ENCODE results near the gene MUC12.

MUC12 gene

DNA sequence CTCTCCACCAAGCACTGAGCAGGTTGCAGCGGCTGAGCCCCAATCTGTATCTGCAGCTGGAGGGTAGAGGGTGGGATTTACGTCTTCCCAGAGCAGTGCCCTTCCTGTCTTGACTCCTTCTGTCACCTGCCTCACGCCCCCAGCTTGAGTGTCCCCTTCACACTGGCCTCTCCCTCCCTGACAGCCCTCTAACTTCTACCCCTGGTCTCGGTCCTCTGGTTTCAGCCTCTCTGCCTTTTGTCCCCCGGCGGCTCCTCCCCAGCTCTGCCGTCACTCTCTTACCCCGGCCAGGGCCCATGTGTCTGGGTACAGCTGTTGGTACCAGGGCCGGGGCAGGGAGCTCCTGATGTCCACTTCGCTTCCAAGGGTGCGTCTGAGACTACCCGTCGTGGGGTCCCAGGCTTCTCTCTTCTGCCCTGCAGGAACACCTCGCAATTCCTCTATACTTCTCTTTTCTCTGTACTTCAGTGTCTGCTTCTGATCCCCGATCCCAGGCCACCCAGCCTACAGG lies 19.4 kb upstream of the MUC12 start:
- no peak for TF ChIP-seq ZFX (IDR thresholded peaks at IDR 0.05)
- TF ChIP-seq, protein P1, sequence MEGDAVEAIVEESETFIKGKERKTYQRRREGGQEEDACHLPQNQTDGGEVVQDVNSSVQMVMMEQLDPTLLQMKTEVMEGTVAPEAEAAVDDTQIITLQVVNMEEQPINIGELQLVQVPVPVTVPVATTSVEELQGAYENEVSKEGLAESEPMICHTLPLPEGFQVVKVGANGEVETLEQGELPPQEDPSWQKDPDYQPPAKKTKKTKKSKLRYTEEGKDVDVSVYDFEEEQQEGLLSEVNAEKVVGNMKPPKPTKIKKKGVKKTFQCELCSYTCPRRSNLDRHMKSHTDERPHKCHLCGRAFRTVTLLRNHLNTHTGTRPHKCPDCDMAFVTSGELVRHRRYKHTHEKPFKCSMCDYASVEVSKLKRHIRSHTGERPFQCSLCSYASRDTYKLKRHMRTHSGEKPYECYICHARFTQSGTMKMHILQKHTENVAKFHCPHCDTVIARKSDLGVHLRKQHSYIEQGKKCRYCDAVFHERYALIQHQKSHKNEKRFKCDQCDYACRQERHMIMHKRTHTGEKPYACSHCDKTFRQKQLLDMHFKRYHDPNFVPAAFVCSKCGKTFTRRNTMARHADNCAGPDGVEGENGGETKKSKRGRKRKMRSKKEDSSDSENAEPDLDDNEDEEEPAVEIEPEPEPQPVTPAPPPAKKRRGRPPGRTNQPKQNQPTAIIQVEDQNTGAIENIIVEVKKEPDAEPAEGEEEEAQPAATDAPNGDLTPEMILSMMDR (conservative IDR thresholded peaks at IDR 0.05) = no peak
- H3K27ac ChIP-seq = no peak overlapping the region

DNA sequence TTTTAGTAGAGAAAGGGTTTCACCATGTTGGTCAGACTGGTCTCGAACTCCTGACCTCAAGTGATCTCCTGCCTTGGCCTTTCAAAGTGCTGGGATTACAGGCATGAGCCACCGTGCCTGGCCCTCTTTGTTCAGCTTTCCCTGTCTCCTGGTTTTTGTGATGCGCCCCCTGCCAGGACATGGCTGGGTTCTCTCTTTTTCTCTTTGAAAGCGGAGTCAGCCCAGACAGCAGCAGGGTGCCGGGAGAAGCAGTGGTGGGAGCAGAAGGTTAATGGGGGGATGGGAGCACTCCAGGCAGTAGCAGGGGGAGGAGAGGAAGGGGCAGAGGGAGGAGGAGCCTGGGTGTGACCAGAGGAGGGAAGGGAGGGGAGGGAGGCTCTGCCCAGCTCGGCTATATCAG lies 18.2 kb upstream of the MUC12 start:
- TF ChIP-seq, protein P1 (conservative IDR thresholded peaks at IDR 0.05) = no peak
- TF ChIP-seq ZFX (IDR thresholded peaks at IDR 0.05) = no peak

DNA sequence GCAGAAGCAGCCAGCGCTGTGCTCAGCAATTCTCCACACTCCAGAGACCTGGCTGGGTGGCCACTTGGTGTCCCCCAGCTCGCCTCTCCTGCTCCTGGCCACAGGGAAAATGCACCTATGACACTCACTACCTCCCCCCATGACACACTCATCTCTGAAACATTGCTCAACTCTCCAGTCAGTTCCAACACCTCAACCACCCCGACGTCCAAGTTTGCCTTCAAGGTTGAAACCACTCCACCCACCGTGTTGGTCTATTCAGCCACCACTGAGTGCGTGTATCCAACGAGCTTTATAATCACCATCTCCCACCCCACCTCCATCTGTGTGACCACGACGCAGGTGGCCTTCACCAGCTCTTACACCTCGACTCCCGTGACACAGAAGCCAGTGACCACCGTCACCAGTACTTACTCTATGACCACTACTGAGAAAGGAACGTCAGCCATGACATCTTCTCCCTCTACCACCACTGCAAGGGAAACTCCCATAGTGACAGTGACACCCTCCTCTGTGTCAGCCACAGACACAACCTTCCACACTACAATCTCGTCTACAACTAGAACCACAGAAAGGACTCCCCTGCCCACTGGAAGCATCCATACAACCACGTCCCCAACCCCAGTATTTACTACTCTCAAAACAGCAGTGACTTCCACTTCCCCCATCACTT lies 17.3 kb upstream of the MUC12 start:
- H3K27ac ChIP-seq = no peak overlapping the region

More for the DNA sequence above, 18.2 kb upstream of the MUC12 start:
- H3K27ac ChIP-seq = no peak overlapping the region

DNA sequence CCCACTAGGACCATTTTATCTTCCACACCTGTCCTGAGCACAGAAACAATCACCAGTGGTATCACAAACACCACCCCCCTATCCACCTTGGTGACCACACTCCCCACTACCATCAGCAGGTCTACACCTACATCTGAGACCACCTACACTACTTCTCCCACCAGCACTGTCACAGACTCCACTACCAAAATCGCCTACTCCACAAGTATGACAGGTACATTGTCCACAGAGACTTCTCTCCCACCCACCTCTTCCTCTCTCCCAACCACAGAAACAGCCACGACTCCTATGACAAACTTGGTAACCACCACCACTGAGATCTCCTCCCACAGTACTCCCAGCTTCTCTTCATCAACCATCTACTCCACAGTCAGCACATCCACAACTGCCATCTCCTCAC lies 16.7 kb upstream of the MUC12 start:
- TF ChIP-seq, protein P1 (conservative IDR thresholded peaks at IDR 0.05) = no peak
- no peak for TF ChIP-seq ZFX (IDR thresholded peaks at IDR 0.05)
- H3K27ac ChIP-seq = no peak overlapping the region

More for the DNA sequence above, 17.3 kb upstream of the MUC12 start:
- TF ChIP-seq ZFX (IDR thresholded peaks at IDR 0.05) = no peak
- TF ChIP-seq, protein P1 (conservative IDR thresholded peaks at IDR 0.05) = no peak

DNA sequence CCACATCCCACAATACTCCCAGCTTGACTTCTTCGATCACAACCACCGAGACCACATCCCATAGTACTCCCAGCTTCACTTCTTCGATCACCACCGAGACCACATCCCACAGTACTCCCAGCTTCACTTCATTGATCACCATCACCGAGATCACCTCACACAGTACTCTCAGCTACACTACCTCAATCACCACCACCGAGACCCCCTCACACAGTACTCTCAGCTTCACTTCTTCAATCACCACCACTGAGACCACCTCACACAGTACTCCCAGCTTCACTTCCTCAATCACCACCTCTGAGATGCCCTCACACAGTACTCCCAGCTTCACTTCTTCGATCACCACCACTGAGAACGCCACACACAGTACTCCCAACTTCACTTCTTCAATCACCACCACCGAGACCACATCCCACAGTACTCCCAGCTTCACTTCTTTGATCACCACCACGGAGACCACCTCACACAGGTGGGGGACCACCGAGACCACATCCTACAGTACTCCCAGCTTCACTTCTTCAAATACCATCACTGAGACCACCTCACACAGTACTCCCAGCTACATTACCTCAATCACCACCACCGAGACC lies 11.4 kb upstream of the MUC12 start:
- H3K27ac ChIP-seq = no peak overlapping the region
- TF ChIP-seq, protein P1 (conservative IDR thresholded peaks at IDR 0.05) = no peak
- TF ChIP-seq ZFX (IDR thresholded peaks at IDR 0.05) = no peak

DNA sequence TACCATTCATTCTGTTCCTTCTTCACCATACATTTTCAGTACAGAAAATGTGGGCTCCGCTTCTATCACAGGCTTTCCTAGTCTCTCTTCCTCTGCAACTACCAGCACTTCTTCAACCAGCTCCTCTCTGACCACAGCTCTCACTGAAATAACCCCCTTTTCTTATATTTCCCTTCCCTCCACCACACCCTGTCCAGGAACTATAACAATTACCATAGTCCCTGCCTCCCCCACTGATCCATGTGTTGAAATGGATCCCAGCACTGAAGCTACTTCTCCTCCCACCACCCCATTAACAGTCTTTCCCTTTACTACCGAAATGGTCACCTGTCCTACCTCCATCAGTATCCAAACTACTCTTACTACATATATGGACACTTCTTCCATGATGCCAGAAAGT lies 9.5 kb upstream of the MUC12 start:
- H3K27ac ChIP-seq = no peak overlapping the region
- TF ChIP-seq, protein P1 (conservative IDR thresholded peaks at IDR 0.05) = no peak
- TF ChIP-seq ZFX (IDR thresholded peaks at IDR 0.05) = no peak

DNA sequence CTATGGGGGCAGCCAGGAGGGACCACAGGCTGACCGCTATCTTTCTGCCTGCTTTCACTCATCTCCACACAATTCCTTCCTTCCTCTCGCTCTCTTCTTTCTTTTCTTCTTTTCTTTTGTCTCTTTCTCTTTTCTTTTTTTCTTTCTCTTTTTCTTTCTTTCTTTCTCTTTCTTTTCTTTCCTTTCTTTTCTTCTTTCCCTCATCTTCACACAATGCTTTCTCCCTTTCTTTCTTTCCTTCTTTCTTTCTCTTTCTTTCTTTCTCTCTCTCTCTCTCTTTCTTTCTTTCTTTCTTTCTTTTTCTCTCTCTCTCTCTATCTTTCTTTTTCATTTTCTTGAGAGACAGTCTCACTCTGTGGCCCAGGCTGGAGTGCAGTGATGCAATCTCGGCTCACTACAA lies 6.8 kb upstream of the MUC12 start:
- no peak overlapping the region for H3K27ac ChIP-seq
- TF ChIP-seq, protein P1 (conservative IDR thresholded peaks at IDR 0.05) = no peak
- TF ChIP-seq ZFX (IDR thresholded peaks at IDR 0.05) = no peak
